Calu3 (cell line): ENCODE data around the gene SECISBP2L. TPM values are rescaled to one million over a fixed set of nuclear protein-coding genes. Genes with fewer than 3 reads are reported as not detected.
"Not testable (repeated sequence)": the region's sequence is repeated elsewhere in the genome, so short reads cannot be mapped to it uniquely, and the experiment has no call there.

ENCODE experiments used
- BruUV-seq: library from RNA; stranded (reverse); fragments of 400-500 nt; replicated peaks from 2 replicates; lab custom pipeline; 2021; lab: Mats Ljungman, UMichigan
- CTCF ChIA-PET: fragments of 300-600 bp; sonication (Branson Sonifier 250); formaldehyde crosslinking; loops from one replicate; lab custom pipeline; 2022; ENCODE audit warnings: antibody characterized with exemption; lab: Charles Lee
- DNase-seq: peaks from one replicate; pipeline ENCODE4 v3.0.0; 2022
- H3K27ac Mint-ChIP-seq: one replicate; pipeline ENCODE4 v1.8.0; 2022; ENCODE audit warnings: mixed read lengths; ENCODE audit not compliant: unreplicated experiment
- H3K27me3 Mint-ChIP-seq: one replicate; pipeline ENCODE4 v1.8.0; 2022; ENCODE audit warnings: mixed read lengths; ENCODE audit not compliant: unreplicated experiment
- H3K36me3 Mint-ChIP-seq: one replicate; pipeline ENCODE4 v1.8.0; 2022; ENCODE audit warnings: mild to moderate bottlenecking, moderate library complexity, mixed read lengths; ENCODE audit not compliant: insufficient read depth, unreplicated experiment
- H3K4me1 Mint-ChIP-seq: one replicate; pipeline ENCODE4 v1.8.0; 2022; ENCODE audit warnings: mild to moderate bottlenecking, low read depth, mixed read lengths; ENCODE audit not compliant: unreplicated experiment
- H3K4me3 Mint-ChIP-seq: one replicate; pipeline ENCODE4 v1.8.0; 2022; ENCODE audit warnings: mild to moderate bottlenecking, low read depth, moderate library complexity, mixed read lengths; ENCODE audit not compliant: unreplicated experiment
- H3K9me3 Mint-ChIP-seq: one replicate; pipeline ENCODE4 v1.8.0; 2022; ENCODE audit warnings: low read depth, mixed read lengths; ENCODE audit not compliant: unreplicated experiment
- intact Hi-C: fragments of 100-400 bp; cut with micrococcal nuclease; formaldehyde crosslinking; loops from one replicate; pipeline ENCODE4 v1.10.0; 2022; ENCODE audit not compliant: unreplicated experiment
- total RNA-seq: library from RNA; stranded (reverse); gene quantifications from 2 replicates; pipeline ENCODE4 v1.2.3, GENCODE V29; 2022
- TF ChIP-seq, protein P1 (sequence below): fragments of 200-600 bp; IDR thresholded peaks from one replicate; pipeline ENCODE4 v1.8.0; 2022; ENCODE audit warnings: antibody characterized with exemption; ENCODE audit not compliant: unreplicated experiment

The SECISBP2L gene
- total RNA-seq, 1 experiment from 2014 or later, result 32.6 TPM

DNA sequence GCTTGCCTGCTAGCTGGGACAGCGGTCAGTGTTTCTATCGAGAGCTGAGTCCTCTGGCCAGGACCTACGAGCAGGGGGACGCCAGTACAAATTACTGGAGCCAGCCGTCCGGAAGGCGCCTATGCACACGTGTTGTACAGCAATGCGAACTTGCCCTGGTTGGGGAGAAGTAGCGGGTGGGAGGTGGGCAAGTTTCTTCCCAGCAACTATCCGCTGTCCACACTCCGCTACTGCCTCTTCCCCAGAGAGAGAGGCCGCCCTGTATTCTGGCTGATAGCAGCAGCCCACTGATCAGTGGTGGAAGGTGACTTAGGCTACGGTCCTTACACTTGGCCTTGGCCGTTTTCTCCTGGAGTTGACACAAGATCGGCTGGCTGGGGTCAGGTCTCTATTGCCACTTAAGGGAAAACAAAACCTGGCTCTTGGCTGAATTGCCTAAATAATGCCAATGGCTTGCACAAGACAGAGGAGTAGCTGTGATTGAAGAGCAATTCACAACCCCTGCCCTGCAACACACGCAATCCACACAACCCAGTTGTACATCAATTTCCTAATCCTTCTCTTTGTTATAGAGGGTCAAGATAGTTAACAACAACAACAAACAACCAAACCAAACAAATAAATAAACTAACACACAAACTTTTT lies 69.7 kb downstream of the SECISBP2L start:
- TF ChIP-seq, protein P1, sequence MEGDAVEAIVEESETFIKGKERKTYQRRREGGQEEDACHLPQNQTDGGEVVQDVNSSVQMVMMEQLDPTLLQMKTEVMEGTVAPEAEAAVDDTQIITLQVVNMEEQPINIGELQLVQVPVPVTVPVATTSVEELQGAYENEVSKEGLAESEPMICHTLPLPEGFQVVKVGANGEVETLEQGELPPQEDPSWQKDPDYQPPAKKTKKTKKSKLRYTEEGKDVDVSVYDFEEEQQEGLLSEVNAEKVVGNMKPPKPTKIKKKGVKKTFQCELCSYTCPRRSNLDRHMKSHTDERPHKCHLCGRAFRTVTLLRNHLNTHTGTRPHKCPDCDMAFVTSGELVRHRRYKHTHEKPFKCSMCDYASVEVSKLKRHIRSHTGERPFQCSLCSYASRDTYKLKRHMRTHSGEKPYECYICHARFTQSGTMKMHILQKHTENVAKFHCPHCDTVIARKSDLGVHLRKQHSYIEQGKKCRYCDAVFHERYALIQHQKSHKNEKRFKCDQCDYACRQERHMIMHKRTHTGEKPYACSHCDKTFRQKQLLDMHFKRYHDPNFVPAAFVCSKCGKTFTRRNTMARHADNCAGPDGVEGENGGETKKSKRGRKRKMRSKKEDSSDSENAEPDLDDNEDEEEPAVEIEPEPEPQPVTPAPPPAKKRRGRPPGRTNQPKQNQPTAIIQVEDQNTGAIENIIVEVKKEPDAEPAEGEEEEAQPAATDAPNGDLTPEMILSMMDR, result no peak
- CTCF ChIA-PET, result interaction anchor here (0.5 to 1.8 kb wide), 5 partner anchors 9 to 1998 kb away, joined by 3 to 8 read pairs (median 4); partner anchors contain the start of gene SHC4
- peaks cover 7% of the 10 kb centered on the region for H3K4me1 Mint-ChIP-seq
- intact Hi-C loops, result no loop called here
- no TSS peak for BruUV-seq
- H3K27me3 Mint-ChIP-seq, result no peaks in the 10 kb centered on the region
- DNase-seq, result no peak
- H3K4me3 Mint-ChIP-seq, result peak overlapping the region; percentile 50
- no peaks in the 10 kb centered on the region for H3K9me3 Mint-ChIP-seq
- H3K36me3 Mint-ChIP-seq, result no peaks in the 10 kb centered on the region
- no peak overlapping the region for H3K27ac Mint-ChIP-seq

DNA sequence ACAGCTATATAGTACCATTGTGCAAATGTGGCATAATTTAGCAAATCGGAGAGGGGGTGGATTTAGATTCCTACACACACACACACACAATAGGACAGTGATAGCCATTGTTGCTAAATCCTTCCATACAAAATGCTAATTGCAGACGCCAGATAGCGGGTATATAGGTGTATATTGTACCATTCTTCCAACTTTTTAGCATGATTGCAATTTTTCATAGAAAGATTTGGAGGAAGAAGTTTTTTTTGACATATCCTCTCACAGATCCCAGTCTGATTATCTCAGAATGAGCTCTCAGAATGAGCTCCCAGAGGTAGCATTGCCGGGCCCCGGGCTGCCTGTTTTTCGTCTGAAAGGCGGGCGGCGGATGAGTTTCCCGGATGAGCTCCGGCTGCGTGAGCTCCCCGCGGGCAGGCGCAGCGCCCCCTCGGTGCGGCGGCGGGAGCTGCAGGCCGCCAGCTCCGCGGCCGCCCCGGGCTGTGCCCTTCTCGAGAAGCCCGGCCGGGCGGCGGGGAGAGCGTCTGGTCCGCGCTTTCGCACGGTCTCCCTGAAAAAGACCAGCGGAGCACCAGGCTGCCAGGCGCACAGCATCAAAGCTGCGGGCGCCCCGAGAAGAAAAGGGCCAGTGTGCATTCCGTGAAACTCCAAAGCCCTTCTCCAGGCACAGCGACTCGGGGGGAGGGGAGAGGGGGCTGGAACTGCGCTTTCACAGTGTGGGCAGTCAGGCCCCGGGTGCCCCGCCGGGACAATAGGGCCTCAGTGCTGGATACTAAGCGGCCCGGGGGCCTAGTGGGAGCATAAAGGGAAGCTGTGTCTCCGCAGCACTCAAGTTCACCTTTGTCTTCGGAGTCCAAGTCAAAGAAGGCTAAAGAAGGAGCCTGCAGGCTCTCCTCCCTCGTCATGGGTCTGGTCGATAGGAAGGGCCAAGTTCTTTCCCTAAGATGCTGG lies 70.5 kb downstream of the SECISBP2L start:
- no peaks in the 10 kb centered on the region for H3K36me3 Mint-ChIP-seq
- CTCF ChIA-PET, result interaction anchor here (0.5 to 1.8 kb wide), 12 partner anchors 9 to 1999 kb away, joined by 3 to 15 read pairs (median 6); partner anchors contain the start of genes EID1, SECISBP2L and SHC4
- peaks cover 7% of the 10 kb centered on the region for H3K4me1 Mint-ChIP-seq
- no peak overlapping the region for H3K27ac Mint-ChIP-seq
- no TSS peak for BruUV-seq
- TF ChIP-seq, protein P1, result peak; percentile 84
- H3K4me3 Mint-ChIP-seq, result peak overlapping the region; percentile 50
- no peaks in the 10 kb centered on the region for H3K27me3 Mint-ChIP-seq
- no peaks in the 10 kb centered on the region for H3K9me3 Mint-ChIP-seq
- DNase-seq, result peak; percentile 84
- intact Hi-C loops, result loop anchor here (2.0 kb wide), 1 partner anchor 115 kb away; no protein-coding TSS in a partner anchor

DNA sequence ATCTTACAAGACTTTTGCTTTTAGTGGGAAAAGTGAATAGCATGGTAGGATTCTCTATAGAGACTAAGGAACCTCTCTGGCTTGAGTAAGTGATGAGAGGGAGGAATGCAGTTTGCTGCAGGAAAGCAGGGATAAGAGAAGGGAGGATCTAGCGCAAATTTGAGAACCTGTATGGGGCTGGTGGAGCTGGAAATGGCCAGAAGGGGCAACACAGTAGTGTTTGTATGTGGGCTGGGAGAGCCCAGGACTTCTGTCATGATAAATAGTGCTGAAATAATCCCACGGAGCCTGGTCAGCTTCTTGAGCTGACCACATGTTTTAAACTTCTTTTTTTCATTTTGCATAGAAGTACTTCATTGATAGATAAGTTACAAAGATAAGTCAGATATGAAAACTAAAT lies 71.4 kb downstream of the SECISBP2L start:
- Mint-ChIP-seq H3K27ac (no peak overlapping the region), H3K4me1 (peaks cover 7% of the 10 kb centered on the region), H3K4me3 (peak overlapping the region; percentile 50), H3K9me3 (no peaks in the 10 kb centered on the region), H3K36me3 (no peaks in the 10 kb centered on the region), H3K27me3 (no peaks in the 10 kb centered on the region)
- intact Hi-C loops, result loop anchor here (2.0 kb wide), 1 partner anchor 114 kb away; no protein-coding TSS in a partner anchor
- DNase-seq, result no peak
- CTCF ChIA-PET, result interaction anchor here (0.9 to 1.8 kb wide), 5 partner anchors 8 to 113 kb away, joined by 3 to 15 read pairs (median 8); partner anchors contain the start of genes EID1 and SHC4
- TF ChIP-seq, protein P1, result no peak
- no TSS peak for BruUV-seq

DNA sequence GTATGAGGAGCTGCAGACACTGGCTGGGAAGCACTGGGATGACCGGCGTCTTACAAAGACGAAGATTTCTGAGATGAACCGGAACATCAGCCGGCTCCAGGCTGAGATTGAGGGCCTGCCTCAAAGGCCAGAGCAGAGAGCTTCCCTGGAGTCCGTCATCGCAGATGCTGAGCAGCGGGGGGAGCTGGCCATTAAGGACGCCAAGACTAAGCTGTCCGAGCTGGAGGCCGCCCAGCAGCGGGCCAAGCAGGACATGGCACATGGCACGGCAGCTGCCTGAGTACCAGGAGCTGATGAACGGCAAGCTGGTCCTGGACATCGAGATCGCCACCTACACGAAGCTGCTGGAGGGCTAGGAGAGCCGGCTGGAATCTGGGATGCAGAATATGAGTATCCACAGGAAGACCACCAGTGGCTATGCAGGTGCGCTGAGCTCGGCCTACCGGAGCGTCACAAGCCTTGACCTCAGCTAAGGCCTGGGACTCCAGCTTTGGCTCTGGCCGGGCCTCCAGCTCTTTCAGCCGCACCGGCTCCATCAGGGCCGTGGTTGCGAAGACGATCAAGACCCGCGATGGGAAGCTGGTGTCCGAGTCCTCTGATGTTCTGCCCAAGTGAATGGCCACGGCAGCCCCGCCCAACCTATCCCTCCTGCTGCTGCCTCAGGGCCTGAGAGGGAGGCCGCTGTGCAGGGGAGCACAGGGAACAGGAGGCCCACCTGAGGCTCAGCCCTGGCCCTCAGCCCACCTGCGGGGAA lies 73.3 kb downstream of the SECISBP2L start:
- CTCF ChIA-PET, result no interaction called here
- TF ChIP-seq, protein P1, result no peak
- no peaks in the 10 kb centered on the region for H3K4me1 Mint-ChIP-seq
- H3K9me3 Mint-ChIP-seq, result no peaks in the 10 kb centered on the region
- intact Hi-C loops, result no loop called here
- no peak for DNase-seq
- H3K27ac Mint-ChIP-seq, result no peak overlapping the region
- H3K27me3 Mint-ChIP-seq, result no peaks in the 10 kb centered on the region
- no peak overlapping the region for H3K4me3 Mint-ChIP-seq
- no TSS peak for BruUV-seq
- H3K36me3 Mint-ChIP-seq, result no peaks in the 10 kb centered on the region

DNA sequence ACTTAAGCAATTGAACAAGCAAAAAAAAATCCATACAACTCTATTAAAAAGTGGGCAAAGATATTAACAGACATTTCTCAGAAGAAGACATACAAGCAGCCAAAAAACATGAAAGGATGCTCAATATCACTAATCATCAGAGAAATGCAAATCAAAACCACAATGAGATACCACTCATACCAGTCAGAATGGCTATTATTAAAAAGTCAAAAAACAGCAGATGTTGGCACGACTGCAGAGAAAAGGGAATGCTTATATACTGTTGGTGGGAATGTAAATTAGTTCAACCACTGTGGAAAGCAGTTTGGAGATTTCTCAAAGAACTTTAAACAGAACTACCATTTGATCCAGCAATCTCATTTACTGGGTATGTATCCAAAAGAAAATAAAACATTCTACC lies 75.3 kb downstream of the SECISBP2L start:
- CTCF ChIA-PET, H3K27ac Mint-ChIP-seq, BruUV-seq, H3K36me3 Mint-ChIP-seq, H3K27me3 Mint-ChIP-seq, DNase-seq, intact Hi-C loops, H3K4me3 Mint-ChIP-seq, H3K9me3 Mint-ChIP-seq: not testable (repeated sequence)
- peaks cover 15% of the 10 kb centered on the region for H3K4me1 Mint-ChIP-seq
